Transverse colon (tissue), 4 donors: ENCODE results near the gene RAB10. TPM values are rescaled to one million over a fixed set of nuclear protein-coding genes. Genes with fewer than 3 reads are reported as not detected.

Source experiments
- DNase-seq: peaks from one replicate; pipeline ENCODE4 v3.0.0-alpha.2; 2019
- H3K27ac ChIP-seq, 4 donors: fragments of 200-600 bp; sonication (generic); 2 replicates each; pipeline ENCODE4 v1.5.1; 2016 to 2018; ENCODE audit warnings: inconsistent platforms in 4 of 4
- H3K27me3 ChIP-seq: fragments of 200-600 bp; sonication (generic); 2 replicates; pipeline ENCODE4 v1.5.1; 2017; ENCODE audit warnings: inconsistent platforms
- H3K36me3 ChIP-seq, 4 donors: fragments of 200-600 bp; sonication (generic); 2 replicates each; pipeline ENCODE4 v1.5.1; 2017 to 2019; ENCODE audit warnings: inconsistent platforms in 4 of 4
- H3K4me1 ChIP-seq, 4 donors: fragments of 200-600 bp; sonication (generic); 2 replicates each; pipeline ENCODE4 v1.5.1; 2017 to 2020; ENCODE audit warnings: inconsistent platforms in 4 of 4
- H3K4me3 ChIP-seq, 4 donors: fragments of 200-600 bp; sonication (generic); 1 replicate in 1 of 4; 2 replicates in 3 of 4; pipeline versions ENCODE4 v1.5.1 to v1.6.1; 2017 to 2019; ENCODE audit warnings: inconsistent platforms in 4 of 4
- H3K9me3 ChIP-seq, 2 donors: fragments of 200-600 bp; sonication (generic); 2 replicates each; pipeline ENCODE4 v1.5.1; 2017 to 2019; ENCODE audit warnings: inconsistent platforms in 2 of 2
- CTCF ChIP-seq, 5 experiments: fragments of 200-600 bp in 3 of 5; fragments of 450-650 bp in 2 of 5; sonication (generic) in 3 of 5; IDR thresholded peaks; 1 replicate in 2 of 5; 2 replicates in 3 of 5; pipeline ENCODE4 v1.5.1; 2016 to 2017; ENCODE audit warnings: antibody characterized with exemption in 5 of 5, inconsistent platforms in 3 of 5, mild to moderate bottlenecking in 2 of 5, moderate library complexity in 1 of 5
- EP300 ChIP-seq: sonication (generic); formaldehyde crosslinking; IDR thresholded peaks from one replicate; pipeline ENCODE4 v1.6.1; 2017; ENCODE audit warnings: antibody characterized with exemption, low read depth
- POLR2A ChIP-seq: fragments of 450-650 bp; IDR thresholded peaks from one replicate; pipeline ENCODE4 v1.6.1; 2016; ENCODE audit warnings: antibody characterized with exemption, mild to moderate bottlenecking, moderate library complexity
- POLR2AphosphoS5 ChIP-seq, 3 donors: sonication (generic); formaldehyde crosslinking; IDR thresholded peaks; one replicate each; pipeline ENCODE4 v1.6.1; 2016; ENCODE audit warnings: antibody characterized with exemption in 3 of 3
- WGBS, 2 donors: methylation state at CpG; one replicate each; pipeline ENCODE4 v1.1.5; 2018; ENCODE audit warnings: low coverage in 1 of 2; 5-methylcytosine and 5-hydroxymethylcytosine counted together
- in situ Hi-C, 4 donors: fragments of 200-750 bp; cut with MboI; loops; one replicate each; pipeline versions ENCODE4 v1.15.0 to v1.15.1; 2017; ENCODE audit warnings: low sequenced_read_pairs in 3 of 4, low pct_ligation_motif_present in 1 of 4, low pct_unique_long_range_greater_than_20kb in 1 of 4
- intact Hi-C: fragments of 100-400 bp; cut with DNase I; formaldehyde crosslinking; loops from one replicate; pipeline ENCODE4 v1.15.1; 2023; ENCODE audit warnings: low total_unique reads
- total RNA-seq, 4 donors: library from RNA; depleted of rRNA; stranded (reverse); fragments of >200 nt; gene quantifications; one replicate each; pipeline ENCODE4 v1.1.0, GENCODE V29; 2016

The RAB10 gene
- total RNA-seq, 4 donors from 2014 or later = 99.5 to 150 (median 144) TPM

- peak overlapping the region; percentile 68 to 82 (median 76) for H3K27ac ChIP-seq
- no peak for DNase-seq
- in situ Hi-C loops (no loop called here), intact Hi-C loops (no loop called here)
- no peak overlapping the region for H3K4me3 ChIP-seq
- H3K27me3 ChIP-seq = no peaks in the 10 kb centered on the region
- no peaks in the 10 kb centered on the region for H3K36me3 ChIP-seq
- H3K9me3 ChIP-seq = no peaks in the 10 kb centered on the region
- TF ChIP-seq EP300 = no peak
- no peak for TF ChIP-seq POLR2A
- TF ChIP-seq CTCF (IDR thresholded peaks at IDR 0.05) = no peak
- TF ChIP-seq POLR2AphosphoS5 (IDR thresholded peaks at IDR 0.05) = no peak
- 46% methylated on average over 1 of the region's 1 CpG; no CpG with 5 or more reads in 1 of the 2 donors for WGBS, 2 donors
- peaks cover 27 to 82% (median 58%) of the 10 kb centered on the region in 4 donors for H3K4me1 ChIP-seq
These were observed 39.3 kb downstream of the RAB10 start for GRCh38 chr2:26072925-26073768.

GRCh38 chr2:26073830-26074229 lies 39.9 kb downstream of the RAB10 start:
- Histone ChIP-seq H3K4me1 (peaks cover 23 to 80% (median 51%) of the 10 kb centered on the region in 4 donors), H3K27me3 (no peaks in the 10 kb centered on the region), H3K4me3 (no peak overlapping the region), H3K9me3 (no peaks in the 10 kb centered on the region), H3K27ac (peak overlapping the region; percentile 68 to 82 (median 76)), H3K36me3 (no peaks in the 10 kb centered on the region)
- WGBS, 2 donors = 65 to 70% methylated on average over 3 of the region's 3 CpGs
- no peak for DNase-seq
- TF ChIP-seq CTCF (IDR thresholded peaks at IDR 0.05) (no peak), POLR2AphosphoS5 (IDR thresholded peaks at IDR 0.05) (no peak), EP300 (no peak), POLR2A (no peak)
- in situ Hi-C loops (no loop called here), intact Hi-C loops (no loop called here)

GRCh38 chr2:26074676-26075075 lies 40.8 kb downstream of the RAB10 start:
- DNase-seq = no peak
- Histone ChIP-seq H3K27me3 (no peaks in the 10 kb centered on the region), H3K4me1 (peaks cover 23 to 74% (median 45%) of the 10 kb centered on the region in 4 donors), H3K27ac (peak overlapping the region; percentile 68 to 82 (median 76)), H3K4me3 (peak overlapping the region in 1 of 4 donors; percentile 26), H3K9me3 (no peaks in the 10 kb centered on the region), H3K36me3 (no peaks in the 10 kb centered on the region)
- in situ Hi-C loops = no loop called here
- TF ChIP-seq POLR2A (no peak), CTCF (IDR thresholded peaks at IDR 0.05) (no peak), EP300 (no peak), POLR2AphosphoS5 (IDR thresholded peaks at IDR 0.05) (no peak)
- 35 to 46% methylated on average over 7 to 8 of the region's 8 CpGs for WGBS, 2 donors
- intact Hi-C loops = no loop called here

- H3K36me3 ChIP-seq = no peaks in the 10 kb centered on the region
- in situ Hi-C loops = no loop called here
- no peaks in the 10 kb centered on the region for H3K9me3 ChIP-seq
- DNase-seq = no peak
- H3K4me1 ChIP-seq = peaks cover 23 to 69% (median 45%) of the 10 kb centered on the region in 4 donors
- 38 to 50% methylated on average over 1 of the region's 1 CpG for WGBS, 2 donors
- H3K27me3 ChIP-seq = no peaks in the 10 kb centered on the region
- peak overlapping the region; percentile 64 to 81 (median 70) for H3K27ac ChIP-seq
- TF ChIP-seq POLR2A (no peak), POLR2AphosphoS5 (IDR thresholded peaks at IDR 0.05) (no peak), CTCF (IDR thresholded peaks at IDR 0.05) (no peak), EP300 (no peak)
- intact Hi-C loops = no loop called here
- H3K4me3 ChIP-seq = peak overlapping the region in 1 of 4 donors; percentile 26
These were observed 41.3 kb downstream of the RAB10 start for GRCh38 chr2:26075173-26075572.
